Peyer's patch (tissue), 4 donors: ENCODE results near the gene CCDC51.

Experiments
- POLR2A ChIP-seq, 2 donors: fragments of 450-650 bp; IDR thresholded peaks; one replicate each; pipeline ENCODE4 v1.5.1; 2017; ENCODE audit warnings: antibody characterized with exemption in 2 of 2, mild to moderate bottlenecking in 2 of 2, moderate library complexity in 2 of 2
- TF ChIP-seq, protein P1 (sequence below), 6 experiments: fragments of 450-650 bp in 4 of 6; fragments of 200-600 bp in 2 of 6; sonication (generic) in 1 of 6; IDR thresholded peaks; one replicate each; pipeline ENCODE4 v1.5.1; 2017 to 2019; ENCODE audit warnings: antibody characterized with exemption in 6 of 6, mild to moderate bottlenecking in 3 of 6, moderate library complexity in 1 of 6

DNA sequence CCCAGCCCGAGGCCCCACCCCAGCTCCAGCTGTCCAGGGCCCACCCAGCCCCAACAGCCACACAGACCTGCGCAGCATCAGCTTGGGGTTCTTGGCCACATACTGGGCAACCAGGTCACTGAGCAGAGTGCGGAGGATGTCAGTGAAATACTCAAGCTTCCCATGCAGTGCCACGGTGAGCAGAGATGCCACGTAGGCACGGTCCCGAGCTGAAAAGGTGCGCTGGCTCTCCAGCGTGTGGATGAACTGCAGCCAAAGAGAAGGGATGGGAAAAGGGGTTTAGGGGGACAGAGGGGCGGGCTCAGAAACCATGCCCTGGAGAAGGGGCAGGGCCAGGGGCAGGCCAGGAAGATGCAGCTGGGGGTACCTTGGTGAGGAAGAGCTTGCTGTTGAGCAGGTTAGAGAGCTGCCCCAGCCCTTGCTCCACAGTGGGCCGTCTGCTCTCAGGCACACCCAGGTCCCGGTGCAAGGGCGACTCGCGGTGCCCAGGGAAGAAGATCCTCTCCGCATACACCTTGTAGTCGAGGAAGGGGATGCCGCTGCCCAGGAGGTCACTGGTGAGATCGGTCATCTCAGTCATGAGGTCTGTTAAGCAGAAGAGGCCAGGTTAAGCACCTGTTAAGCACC is 27.4 kb downstream of the CCDC51 start:
- TF ChIP-seq POLR2A (IDR thresholded peaks at IDR 0.05) = no peak
- TF ChIP-seq, protein P1, sequence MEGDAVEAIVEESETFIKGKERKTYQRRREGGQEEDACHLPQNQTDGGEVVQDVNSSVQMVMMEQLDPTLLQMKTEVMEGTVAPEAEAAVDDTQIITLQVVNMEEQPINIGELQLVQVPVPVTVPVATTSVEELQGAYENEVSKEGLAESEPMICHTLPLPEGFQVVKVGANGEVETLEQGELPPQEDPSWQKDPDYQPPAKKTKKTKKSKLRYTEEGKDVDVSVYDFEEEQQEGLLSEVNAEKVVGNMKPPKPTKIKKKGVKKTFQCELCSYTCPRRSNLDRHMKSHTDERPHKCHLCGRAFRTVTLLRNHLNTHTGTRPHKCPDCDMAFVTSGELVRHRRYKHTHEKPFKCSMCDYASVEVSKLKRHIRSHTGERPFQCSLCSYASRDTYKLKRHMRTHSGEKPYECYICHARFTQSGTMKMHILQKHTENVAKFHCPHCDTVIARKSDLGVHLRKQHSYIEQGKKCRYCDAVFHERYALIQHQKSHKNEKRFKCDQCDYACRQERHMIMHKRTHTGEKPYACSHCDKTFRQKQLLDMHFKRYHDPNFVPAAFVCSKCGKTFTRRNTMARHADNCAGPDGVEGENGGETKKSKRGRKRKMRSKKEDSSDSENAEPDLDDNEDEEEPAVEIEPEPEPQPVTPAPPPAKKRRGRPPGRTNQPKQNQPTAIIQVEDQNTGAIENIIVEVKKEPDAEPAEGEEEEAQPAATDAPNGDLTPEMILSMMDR (IDR thresholded peaks at IDR 0.05) = no peak
